Measurements from ENCODE around the gene CCDC51.

The CCDC51 gene

DNA sequence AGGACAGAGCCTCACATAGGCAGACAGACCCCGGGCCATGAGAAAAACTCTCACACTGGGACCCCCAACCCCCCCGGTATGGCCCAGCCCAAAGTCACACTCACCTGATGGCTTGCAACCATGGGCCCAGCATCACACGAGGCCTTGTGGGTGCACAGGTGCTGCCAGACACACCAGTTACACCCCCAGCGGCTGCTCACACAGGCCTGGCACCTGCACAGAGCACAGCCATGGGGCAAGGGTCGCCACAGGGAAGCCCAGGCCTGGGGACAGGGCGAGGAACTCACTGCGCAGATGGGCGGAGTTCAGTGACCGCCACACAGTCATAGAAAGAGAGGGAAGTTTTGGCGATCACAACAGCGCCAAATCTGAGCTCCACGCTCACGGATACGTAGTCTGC, 19.4 kb downstream of the CCDC51 start:
- no peak for DNase-seq (ENCODE audit: low read depth in 2 of 2)

- no peak for DNase-seq (ENCODE audit: low read depth in 2 of 2)
These were observed 20.3 kb downstream of the CCDC51 start for GRCh38 chr3:48419597-48419996.

- no peak for DNase-seq (ENCODE audit: low read depth in 2 of 2)
These were observed 20.8 kb downstream of the CCDC51 start for GRCh38 chr3:48419149-48419548.

- no peak for DNase-seq (ENCODE audit: low read depth in 2 of 2)
These were observed 21.3 kb downstream of the CCDC51 start for GRCh38 chr3:48418651-48419050.

GRCh38 chr3:48418140-48418539, 21.8 kb downstream of the CCDC51 start:
- no peak for DNase-seq (ENCODE audit: low read depth in 2 of 2)

GRCh38 chr3:48417529-48418108, 22.3 kb downstream of the CCDC51 start:
- DNase-seq (ENCODE audit: low read depth in 2 of 2) = no peak

GRCh38 chr3:48416546-48416945, 23.4 kb downstream of the CCDC51 start:
- DNase-seq (ENCODE audit: low read depth in 2 of 2) = no peak

DNA sequence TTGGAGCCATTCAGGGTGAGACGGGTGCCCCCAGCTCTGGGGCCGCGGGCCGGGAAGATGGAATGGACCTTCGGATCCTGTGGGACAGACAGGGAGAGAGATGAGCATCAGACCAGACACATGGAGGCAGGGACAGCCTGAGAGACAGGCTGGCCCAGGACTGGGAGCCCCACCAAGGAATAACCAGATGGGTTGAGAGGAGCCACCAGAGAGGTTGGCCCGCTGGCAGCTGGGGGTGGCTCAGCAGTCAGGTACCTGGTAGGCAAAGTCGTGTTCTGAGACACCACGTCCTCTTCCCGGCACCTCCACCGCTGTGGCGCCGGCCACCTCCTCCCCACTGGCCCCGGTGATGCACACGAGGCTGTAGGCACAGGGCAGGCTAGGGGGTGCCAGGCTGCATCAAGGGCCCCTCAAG, 23.8 kb downstream of the CCDC51 start:
- DNase-seq (ENCODE audit: low read depth in 2 of 2) = no peak

DNA sequence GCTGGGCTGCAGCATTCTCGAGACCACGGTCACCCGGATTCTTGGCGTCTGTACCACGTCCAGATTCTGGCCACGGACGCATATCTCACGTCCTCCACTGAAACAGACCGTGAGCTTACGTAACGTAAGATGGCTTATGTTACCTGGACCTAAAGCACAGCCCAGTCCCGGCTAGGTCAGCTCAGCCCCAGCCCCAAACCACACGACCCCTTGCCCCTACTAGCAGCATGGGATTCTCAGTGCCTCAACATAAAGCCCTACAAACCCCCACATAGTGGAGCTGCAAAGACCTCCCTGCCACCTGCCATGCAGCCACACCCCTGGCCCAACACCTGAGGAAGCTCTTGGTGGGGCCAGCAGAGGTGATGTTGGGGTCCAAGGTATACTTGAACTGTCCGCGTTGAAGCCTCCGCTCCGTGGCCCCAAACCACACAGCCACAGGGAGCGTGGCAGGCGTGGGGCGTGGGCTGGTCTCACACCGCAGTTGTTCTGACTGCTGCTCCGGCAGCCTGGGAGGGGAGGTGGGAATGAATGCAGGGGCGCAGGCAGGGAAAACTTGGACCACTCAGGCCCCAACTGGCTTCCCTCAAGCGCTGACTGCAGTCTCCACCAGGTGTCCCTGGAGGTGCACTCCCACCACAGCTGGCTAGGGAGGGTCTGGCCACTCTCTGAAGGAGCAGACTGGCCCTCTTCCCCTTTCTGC, 24.5 kb downstream of the CCDC51 start:
- DNase-seq (ENCODE audit: low read depth in 2 of 2) = no peak

- no peak for DNase-seq (ENCODE audit: low read depth in 2 of 2)
These were observed 25.3 kb downstream of the CCDC51 start for GRCh38 chr3:48414376-48415250.

DNA sequence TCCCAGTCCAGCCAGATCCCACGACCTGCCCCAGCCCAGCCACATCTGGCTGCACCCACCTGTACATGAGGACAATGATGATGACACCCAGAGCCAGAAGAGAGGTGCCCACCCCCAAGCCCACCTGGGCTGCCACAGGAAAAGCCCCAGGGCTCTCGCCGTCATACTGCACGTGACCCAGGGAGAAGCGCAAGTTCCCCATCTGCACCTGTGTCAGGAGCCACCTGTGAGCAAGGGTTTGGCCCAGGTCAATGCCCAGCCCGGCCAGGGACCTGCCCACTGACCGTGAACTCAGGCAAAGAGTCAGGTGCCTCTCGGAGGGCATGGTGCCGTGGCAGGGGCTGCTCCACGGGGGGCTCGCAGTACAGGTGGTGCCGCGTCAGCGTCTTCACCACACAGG, 26.3 kb downstream of the CCDC51 start:
- DNase-seq (ENCODE audit: low read depth in 2 of 2) = no peak

DNA sequence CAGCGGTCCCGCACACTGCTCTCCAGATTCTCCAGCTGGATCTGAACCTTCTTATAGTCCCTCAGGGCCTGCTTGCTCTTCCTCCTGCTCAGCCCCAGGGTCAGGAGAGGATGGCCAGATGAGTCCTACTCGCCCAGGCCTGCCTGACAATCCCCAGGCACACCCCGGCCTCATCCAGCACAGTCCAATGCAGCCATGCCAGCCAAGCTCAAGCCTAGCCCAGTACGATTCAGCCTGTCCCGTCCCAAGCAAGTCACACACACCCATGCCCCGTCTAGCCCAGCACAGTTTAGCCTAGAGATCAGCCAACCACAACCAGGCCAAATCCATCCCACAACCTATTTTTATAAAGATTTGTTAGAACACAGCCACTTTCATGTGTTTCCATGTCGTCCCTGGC, 26.8 kb downstream of the CCDC51 start:
- DNase-seq (ENCODE audit: low read depth in 2 of 2) = no peak

- DNase-seq (ENCODE audit: low read depth in 2 of 2) = no peak
These were observed 27.4 kb downstream of the CCDC51 start for GRCh38 chr3:48412375-48413001.

DNA sequence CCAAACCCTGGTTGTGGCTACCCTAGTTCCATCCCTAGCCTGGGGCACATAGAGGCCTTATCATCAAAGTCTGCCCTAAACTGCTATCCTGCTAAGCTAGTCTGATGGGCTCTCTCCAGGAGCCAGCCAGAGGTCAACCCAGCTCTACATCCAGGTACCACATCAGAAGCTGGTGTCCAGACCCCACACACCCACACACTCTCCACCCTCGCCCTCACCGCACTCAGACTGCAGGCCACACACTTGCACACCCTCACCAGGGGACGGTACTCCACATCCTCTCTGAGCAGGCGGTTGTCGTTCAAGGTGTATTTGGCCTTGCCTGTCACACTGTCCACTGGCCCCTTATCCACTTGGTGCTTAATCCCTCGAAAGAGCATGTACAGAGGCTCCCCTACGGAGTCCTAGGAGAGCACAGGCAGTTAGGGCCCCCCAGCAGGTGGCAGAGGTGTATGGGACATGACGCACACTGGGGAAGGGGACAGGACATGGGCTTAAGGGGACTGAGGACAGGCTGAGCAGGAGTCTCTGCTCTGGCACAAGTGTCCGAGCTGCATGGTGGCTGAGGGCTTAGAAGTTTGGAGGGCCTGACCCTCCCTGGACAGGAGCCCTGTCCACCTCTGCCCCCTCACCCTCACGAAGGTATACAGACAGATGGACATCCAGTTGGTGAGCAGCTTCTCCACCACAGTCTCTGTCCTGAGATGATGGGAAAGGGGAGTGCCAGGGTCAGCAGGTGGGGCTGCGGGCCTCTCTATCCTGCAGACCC, 28.1 kb downstream of the CCDC51 start:
- no peak for DNase-seq (ENCODE audit: low read depth in 2 of 2)

- DNase-seq (ENCODE audit: low read depth in 2 of 2) = no peak
These were observed 28.8 kb downstream of the CCDC51 start for GRCh38 chr3:48411041-48411588.

DNA sequence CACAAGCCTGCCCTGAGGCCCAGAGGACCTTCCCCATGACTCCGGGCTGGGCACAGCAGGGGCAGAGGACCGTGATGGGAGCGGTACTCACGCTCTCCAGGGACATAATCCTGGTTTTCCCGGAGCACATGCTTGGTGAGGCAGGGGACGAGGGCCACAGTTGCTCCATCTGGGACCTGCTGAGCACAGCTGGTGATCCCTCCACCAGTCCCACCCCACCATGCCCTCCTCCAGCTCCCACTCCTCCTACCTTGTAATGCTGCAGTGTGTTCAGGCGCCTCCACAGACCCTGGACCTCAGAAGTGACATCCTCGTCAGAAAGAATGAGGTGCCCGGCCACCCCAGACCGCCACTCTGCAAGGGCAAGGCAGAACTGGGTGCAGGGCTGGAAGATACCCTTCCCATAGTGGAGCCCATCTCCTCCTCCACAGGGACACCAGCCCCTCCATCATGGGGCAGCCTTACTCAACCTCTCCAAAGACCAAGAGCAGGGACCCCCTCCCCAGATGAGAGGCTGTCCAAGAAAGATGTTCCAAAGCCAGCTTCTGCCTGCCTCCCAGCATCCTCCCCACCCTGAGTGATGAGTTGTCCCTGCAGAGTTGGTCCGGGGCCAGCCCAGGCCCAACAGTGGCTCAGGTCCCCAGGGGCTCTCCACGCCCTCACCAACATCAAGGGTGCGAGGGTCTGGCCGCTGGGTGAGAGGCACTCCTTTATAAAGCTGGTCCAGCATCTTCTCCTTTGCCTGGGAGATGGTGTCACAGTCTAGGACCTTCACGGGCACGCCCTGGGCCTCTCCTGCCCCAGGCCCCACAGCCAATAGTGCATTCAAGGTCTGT, 29.5 kb downstream of the CCDC51 start:
- no peak for DNase-seq (ENCODE audit: low read depth in 2 of 2)

DNA sequence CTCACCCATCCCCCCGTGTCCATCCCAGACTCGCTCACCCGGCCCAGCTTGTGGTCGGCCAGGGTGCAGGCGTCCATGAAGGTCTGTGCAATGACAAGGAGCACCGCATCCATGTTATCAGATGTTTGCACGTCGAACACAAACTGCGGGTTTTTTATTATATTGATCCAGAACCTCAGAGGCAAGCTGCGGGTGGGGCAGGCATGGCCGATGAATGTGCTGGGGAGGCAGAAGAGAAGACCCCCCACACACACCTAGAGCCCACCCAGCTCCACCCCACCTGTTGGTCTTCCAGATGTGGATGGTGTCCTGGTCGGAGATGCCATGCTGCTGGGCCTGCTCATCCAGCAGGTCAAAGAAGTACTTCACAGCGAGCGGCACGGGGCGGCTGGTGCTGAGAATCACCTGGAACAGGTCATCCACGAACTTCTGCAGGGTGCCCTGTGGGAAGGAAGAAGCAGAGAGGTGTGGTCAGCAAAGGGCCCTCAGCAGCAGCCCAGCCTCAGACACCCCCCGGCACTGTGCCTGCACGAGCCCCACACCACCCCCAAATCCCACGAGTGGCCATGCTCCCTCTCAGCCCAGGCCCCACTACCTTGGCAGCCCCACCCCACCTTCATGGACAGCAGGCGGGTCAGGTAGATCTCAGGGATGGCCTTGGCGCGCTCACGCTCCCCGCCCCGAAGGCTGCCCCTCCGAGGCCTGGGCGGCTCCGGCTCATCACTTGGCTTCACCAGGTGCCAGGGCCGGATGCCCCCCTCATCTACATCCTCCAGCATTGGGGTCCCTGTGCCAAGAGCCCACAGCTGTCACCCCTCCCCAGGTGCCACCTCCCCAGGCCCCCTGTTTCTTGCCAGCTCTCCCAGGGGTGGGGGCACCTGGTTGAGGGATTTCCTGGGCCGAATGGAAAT, 30.4 kb downstream of the CCDC51 start:
- no peak for DNase-seq (ENCODE audit: low read depth in 2 of 2)

DNA sequence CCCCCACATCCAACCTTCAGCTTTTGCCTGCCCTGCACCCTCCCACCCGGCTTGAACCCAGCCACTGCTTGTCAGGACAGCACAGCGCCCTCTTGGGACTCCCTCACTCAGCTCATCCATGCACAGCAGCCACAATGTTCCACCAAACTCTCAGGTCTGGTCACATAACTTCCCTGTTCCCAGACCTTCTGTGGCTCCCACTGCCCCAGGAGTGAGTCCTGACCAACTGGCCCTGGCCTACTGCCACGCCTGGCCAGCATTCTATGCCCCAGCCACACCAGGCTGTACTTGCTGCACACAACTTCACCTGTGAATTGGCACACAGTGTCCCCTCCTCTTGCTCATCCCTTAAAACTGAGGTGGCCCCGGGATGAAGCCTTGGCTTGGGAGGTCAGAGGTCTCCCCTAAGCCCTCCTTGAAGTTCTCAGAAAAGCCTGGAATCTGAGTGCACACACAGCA, 31.1 kb downstream of the CCDC51 start:
- no peak for DNase-seq (ENCODE audit: low read depth in 2 of 2)

- no peak for DNase-seq (ENCODE audit: low read depth in 2 of 2)
These were observed 32.3 kb downstream of the CCDC51 start for GRCh38 chr3:48407542-48408099.

Measured in fibroblast of skin of left biceps (primary cell).